ENCODE results near the gene SSR1.
"Not testable (repeated sequence)": the region's sequence is repeated elsewhere in the genome, so short reads cannot be mapped to it uniquely, and the experiment has no call there.

SSR1 gene

DNA sequence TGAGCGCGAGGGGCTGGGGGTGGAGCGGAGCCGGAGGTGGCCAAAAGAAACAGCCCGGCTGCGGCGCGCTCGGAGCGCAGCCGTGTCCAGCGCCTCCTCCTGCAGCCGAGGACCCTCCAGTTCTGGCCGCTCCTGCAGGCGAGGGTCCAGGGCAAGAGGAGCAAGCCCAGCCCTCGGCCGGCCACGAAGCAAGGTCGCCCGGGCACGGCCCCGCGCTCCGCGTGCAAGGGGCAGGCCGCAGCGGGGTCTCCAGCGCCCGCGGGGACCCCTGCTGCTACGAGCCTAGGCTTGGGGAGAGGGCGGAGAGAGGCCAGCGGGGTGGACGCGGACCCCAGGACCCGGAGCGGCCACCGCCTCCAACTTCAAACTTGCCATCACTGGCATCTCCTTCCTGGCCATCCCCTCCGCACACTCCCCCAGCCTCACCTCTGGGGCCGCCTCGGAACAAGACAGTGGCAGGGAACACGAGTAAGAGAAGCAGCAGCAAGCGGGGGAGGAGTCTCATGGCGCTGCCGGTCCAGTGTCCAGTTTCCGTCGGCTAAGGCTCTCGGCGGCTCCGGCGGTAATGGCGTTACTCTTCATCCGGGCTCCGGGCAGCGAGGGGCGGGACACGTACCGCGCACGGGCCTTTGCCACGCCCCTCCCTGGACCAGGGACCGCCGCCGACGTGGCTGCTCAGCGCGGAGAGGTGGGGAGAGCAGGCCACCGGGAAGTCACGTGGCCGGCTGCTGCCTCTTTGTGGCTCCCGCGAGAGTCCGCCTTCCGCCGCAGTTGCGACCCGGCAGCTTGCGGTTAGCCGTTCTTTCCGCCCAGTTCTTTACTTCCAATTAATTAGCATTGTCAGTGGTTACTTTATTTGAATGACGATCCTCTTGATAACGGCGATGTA lies at the start of gene SSR1:
SSR1 (minus strand) TSS at position 584 of the 889 bp plus-strand sequence; CDS start at position 505, 79 bp downstream.
- peak; percentile 69 for DNase-seq (ENCODE audit: low read depth, low spot score)

DNA sequence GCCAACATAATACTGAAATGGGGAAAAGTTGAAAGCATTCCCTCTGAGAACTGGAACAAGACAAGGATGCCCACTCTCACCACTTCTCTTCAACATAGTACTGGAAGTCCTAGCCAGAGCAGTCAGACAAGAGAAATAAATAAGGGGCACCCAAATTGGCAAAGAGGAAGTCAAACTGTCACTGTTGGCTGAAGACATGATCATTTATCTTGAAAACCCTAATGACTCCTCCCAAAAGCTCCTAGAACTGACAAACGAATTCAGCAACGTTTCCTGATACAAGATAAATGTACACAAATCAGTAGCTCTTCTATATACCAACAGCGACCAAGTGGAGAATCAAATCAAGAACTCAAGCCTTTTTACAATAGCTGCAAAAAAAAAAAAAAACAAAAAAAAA lies 38.9 kb upstream of the SSR1 start:
- DNase-seq (ENCODE audit: low read depth, low spot score): not testable (repeated sequence)

DNA sequence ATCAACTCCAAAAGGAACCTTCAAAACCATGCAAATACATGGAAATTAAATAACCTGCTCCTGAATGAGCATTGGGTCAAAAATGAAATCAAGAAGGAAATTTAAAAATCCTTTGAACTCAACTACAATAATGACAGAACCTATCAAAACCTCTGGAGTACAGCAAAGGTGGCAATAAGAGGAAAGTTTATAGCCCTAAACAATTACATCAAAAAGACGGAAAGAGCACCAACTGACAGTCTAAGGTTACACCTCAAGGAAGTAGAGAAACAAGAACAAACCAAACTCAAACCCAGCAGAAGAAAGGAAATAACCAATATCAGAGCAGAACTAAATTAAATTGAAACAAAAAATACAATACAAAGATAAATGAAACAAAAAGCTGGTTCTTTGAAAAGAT lies 37.6 kb upstream of the SSR1 start:
- DNase-seq (ENCODE audit: low read depth, low spot score): not testable (repeated sequence)

DNA sequence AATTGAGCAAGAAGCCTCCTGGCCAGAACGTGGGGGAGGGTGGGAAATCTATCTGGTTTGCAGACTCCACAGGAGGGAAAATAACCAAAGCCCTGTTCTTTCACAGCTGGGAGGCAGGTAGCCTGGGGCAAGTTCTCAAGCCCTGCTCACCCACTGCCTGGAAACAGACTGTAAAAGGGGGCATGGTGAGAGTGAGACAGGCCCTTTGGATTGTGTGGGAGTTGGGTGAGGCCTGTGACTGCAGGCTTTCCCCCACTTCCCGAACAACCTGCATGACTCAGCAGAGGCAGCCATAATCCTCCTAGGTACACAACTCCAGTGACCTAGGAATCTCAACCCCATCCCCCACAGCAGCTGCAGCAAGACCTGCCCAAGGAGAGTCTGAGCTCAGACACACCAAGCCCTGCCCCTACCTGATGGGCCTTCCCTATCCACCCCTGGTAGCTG lies 34.6 kb upstream of the SSR1 start:
- peak; percentile 33 for DNase-seq (ENCODE audit: low read depth, low spot score)

- DNase-seq (ENCODE audit: low read depth, low spot score): not testable (repeated sequence)
These were observed 31.9 kb upstream of the SSR1 start for GRCh38 chr6:7344773-7345450.

DNA sequence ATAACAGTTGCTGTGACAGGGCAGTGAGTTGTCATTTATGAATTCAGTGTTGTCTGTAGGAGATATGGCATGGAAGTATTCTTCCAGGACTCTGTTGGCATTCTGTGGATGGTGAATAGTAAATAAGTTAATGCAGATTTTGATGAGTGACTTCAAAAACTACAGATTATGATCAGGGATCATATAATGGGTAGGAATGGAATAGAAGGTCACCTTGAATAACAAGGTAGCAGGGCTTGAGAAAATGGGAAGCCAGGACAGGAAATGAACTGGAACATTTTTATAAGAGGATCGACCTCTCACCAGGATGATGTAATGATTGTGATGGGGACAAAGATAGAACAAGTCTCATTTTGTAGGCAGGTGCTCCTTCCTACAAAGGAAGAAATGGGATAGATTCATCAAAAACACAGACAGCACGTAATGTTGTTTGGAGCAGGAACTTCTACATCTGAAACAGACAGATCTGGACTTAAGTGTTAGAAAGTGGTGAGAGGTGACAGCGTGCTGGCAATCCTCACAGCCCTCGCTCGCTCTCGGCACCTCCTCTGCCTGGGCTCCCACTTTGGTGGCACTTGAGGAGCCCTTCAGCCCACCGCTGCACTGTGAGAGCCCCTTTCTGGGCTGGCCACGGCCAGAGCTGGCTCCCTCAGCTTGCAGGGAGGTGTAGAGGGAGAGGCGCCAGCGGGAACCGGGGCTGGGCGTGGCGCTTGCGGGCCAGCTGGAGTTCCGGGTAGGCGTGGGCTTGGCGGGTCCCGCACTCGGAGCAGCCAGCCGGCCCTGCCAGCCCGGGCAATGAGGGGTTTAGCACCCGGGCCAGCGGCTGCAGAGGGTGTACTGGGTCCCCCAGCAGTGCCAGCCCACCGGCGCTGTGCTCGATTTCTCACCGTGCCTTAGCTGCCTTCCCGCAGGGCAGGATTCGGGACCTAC lies 30.8 kb upstream of the SSR1 start:
- DNase-seq (ENCODE audit: low read depth, low spot score): no peak

- DNase-seq (ENCODE audit: low read depth, low spot score): no peak
These were observed 29.2 kb upstream of the SSR1 start for GRCh38 chr6:7341989-7342742.

- DNase-seq (ENCODE audit: low read depth, low spot score): no peak
These were observed 28.3 kb upstream of the SSR1 start for GRCh38 chr6:7341271-7341670.

- DNase-seq (ENCODE audit: low read depth, low spot score): peak; percentile 50
These were observed 26.2 kb upstream of the SSR1 start for GRCh38 chr6:7339007-7339732.

DNA sequence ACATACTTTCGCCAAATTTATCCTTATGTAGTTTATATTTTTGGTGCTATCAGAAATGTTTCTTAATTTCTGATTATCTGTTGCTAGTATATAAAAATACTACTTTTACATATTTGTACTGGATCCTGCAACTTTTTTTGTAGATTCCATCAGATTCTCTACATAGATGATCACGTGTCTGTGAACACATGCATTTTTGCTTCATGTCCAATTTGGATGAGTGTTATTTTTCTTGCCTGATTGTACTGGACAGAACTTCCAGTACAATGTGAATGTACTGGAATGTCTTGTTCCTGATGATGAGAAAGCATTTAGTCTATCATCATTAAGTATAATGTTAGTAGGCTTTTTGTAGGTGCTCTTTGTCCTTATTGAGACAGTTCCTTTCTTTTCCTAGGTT lies 25.0 kb upstream of the SSR1 start:
- DNase-seq (ENCODE audit: low read depth, low spot score): no peak

DNA sequence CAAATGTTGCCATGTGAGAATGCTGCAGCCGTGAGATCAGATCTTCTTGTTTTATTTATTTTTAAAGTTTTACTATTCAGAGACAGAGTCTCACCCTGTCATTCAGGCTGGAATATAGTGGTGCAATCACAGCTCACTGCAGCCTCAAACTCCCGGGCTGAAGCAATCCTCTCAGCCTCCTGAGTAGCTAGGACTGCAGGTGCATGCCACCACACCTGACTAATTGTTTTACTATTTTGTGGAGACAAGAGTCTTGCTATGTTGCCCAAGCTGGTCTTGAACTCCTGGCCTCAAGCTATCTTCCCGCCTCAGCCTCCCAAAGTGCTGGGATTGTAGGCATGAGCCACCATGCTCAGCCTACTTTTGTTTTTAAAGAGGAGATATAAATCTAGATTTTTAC lies 22.5 kb upstream of the SSR1 start:
- no peak for DNase-seq (ENCODE audit: low read depth, low spot score)

DNA sequence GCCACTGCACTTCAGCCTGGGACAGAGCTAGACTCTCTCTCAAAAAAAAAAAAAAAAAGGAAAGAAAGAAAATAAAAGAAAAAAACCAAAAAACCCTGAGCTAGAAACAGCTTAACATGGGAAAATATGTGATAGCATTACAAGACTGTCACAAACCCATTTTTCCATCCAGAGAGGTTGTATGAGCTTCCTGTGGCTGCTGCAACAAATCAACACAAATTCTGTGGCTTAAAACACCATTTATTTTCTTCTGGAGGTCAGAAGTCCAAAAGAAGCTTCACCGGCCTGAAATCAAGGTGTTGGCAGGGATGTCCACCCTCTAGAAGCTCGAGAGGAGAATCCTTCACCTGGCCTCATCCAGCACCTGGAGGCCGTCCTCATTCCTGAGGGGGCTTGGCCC lies 21.7 kb upstream of the SSR1 start:
- DNase-seq (ENCODE audit: low read depth, low spot score): no peak

DNA sequence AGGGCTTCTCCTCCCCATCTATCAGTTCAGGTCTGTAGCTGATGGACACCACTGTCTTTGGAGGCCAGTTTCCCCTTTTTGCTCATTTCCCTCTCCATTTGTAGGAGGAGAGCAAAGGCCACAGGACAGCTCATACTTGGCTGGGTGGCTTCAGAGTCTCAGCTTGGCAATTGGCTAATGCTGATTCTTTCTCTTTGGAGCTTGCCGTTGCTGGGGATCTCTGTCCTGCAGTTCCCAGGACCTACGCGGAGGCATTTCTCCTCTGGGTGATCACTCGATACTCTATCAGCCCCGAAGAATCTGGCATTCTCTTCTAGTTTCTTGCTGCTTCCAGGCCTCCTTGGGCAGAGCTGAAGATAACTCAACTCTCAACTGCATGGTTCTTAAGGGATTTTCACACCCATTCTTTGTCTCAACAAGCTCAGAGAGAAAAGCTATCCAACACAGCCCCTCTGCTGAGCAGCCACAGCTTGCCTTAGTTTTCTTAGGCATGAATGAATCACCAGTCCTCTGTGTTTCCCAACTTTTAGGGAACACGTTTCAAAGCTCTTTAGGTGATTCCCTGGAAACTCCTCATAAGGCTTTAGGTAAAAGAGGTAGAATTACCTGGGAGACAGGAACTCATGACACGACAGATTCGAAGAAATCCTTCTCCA lies 19.2 kb upstream of the SSR1 start:
- no peak for DNase-seq (ENCODE audit: low read depth, low spot score)

- DNase-seq (ENCODE audit: low read depth, low spot score): no peak
These were observed 18.5 kb upstream of the SSR1 start for GRCh38 chr6:7331452-7331851.

DNA sequence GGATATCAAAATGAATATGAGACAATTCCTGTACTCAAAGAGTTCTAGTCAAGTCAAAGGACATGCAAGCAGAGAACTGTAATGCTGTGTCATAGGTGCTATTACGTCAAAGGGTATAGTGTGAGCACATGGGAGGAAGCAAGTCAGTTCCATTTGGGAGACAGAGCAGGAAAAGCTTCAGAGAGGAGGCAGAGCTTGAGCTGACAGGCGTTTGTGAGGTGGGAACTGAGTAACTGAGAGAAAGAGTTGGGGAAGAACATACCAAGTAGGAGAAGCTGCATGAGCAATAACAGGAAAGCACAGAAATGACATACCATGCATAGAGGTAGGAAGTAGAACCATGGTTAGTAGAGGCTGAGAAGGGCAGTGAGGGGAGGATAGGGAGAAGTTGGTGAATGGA lies 15.2 kb upstream of the SSR1 start:
- no peak for DNase-seq (ENCODE audit: low read depth, low spot score)

- DNase-seq (ENCODE audit: low read depth, low spot score): no peak
These were observed 12.8 kb upstream of the SSR1 start for GRCh38 chr6:7325750-7326149.

DNA sequence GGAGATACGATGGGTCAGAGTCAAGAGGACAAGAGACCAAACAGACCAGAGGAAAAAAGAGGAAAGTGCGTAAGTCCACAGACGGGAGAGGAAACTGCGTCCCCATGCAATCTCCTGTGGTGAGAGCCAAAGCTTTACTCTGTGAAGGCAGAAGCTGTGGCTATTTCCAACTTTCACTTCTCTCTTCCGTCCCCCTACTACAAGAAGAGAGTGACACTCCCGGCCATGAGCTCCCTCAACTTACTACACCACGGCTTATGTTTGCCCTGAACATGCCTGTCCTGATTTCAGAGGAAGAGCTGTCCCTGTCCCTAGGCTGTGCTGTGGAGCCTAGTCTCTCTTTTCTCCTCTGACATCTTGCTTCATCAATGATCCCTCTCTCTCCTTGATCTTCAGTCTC lies 11.5 kb upstream of the SSR1 start:
- DNase-seq (ENCODE audit: low read depth, low spot score): no peak

- DNase-seq (ENCODE audit: low read depth, low spot score): no peak
These were observed 10.1 kb upstream of the SSR1 start for GRCh38 chr6:7323074-7323473.

DNA sequence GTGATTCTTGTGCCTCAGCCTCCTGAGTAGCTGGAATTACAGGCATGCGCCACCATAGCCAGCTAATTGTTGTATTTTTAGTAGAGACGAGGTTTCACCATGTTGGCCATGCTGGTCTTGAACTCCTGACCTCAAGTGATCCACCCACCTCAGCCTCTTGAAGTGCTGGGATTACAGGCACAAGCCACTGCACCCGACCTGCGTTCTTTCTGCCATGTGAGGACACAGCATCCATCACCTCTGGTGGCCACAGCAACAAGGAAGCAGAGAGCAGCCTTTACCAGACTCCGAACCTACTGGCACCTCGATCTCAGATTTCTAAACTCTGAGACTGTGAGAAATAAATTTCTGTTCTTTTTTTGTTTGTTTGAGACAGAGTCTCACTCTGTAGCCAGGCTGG lies 8.9 kb upstream of the SSR1 start:
- not testable (repeated sequence) for DNase-seq (ENCODE audit: low read depth, low spot score)

DNA sequence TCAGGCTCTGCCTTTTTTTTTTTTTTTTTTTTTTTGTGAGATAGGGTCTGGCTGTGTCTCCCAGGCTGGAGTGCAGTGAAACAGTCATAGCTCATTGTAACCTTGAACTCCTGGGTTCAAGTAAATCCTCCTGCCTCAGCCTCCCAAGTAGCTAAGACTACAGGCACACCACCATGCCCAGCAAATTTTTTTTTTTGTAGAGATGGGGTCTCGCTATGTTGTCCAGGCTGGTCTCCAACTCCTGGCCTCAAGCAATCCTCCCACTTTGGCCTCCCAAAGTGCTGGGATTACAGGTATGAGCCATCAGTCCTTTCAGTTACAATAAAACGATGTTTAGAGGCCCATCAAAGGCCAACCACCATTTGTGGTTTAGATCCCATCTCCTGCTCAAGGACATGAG lies 6.4 kb upstream of the SSR1 start:
- not testable (repeated sequence) for DNase-seq (ENCODE audit: low read depth, low spot score)
